ENCODE data around the gene ATAD3C. TPM values are rescaled to one million over a fixed set of nuclear protein-coding genes. Genes with fewer than 3 reads are reported as not detected.

The ATAD3C gene, protein sequence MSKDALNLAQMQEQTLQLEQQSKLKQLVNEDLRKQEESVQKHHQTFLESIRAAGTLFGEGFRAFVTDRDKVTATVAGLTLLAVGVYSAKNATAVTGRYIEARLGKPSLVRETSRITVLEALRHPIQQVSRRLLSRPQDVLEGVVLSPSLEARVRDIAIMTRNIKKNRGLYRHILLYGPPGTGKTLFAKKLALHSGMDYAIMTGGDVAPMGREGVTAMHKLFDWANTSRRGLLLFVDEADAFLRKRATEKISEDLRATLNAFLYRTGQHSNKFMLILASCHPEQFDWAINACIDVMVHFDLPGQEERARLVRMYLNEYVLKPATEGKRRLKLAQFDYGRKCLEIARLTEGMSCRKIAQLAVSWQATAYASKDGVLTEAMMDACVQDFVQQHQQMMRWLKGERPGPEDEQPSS
- not detected in 2 replicates for total RNA-seq (ENCODE audit: low replicate concordance)

DNA sequence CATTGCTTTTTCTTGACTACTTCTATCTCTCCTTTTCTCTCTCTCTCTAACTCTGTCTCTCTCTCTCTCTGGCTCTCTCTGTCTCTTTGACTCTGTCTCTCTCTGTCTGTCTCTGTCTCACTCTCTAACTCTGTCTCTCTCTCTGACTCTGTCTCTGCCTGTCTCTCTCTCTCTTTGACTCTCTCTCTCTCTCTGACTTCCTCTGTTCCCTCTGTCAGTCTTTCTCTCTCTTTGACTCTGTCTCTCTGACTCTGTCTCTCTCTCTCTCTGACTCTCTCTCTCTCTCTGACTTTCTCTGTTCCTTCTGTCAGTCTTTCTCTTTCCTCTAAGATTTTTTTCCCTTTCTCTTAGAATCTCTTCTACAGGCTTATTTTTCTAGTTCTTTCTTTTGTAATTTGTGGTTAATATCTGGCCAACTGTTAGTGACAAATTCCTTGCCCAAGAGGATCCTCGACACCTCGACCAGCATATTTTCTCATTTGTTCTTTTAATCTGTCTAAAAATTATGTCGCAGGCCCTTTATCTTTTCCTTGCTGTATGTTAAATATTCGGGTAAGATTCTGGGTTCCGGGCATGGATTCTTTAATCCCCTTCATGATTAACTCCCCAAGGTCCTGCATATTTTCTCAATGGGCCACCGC lies at the start of gene ATAD3C:
Gene ATAD3C (plus strand): TSS at position 591 of the 641 bp plus-strand sequence. CDS start 995 bp downstream, outside the sequence.
- no peak within 1 kb of the TSS for H3K27ac ChIP-seq
- H2AFZ ChIP-seq (replicated peaks) = no peak within 1 kb of the TSS
- Mint-ChIP-seq H3K4me1 (no peaks in the 10 kb centered on the region), H3K4me3 (no peak within 1 kb of the TSS), H3K36me3 (no peaks in the 10 kb centered on the region), H3K27ac (no peak within 1 kb of the TSS), H3K27me3 (ENCODE audit: insufficient read depth, low read depth) (peaks cover 3% of the 10 kb centered on the region), H3K9me3 (no peaks in the 10 kb centered on the region)
- no peak within 1 kb of the TSS for H3K4me3 ChIP-seq
- no peak for TF ChIP-seq EZH2 (IDR thresholded peaks at IDR 0.05)
- no peak for TF ChIP-seq EZH2phosphoT487 (IDR thresholded peaks at IDR 0.05)
- TF ChIP-seq, protein P1, sequence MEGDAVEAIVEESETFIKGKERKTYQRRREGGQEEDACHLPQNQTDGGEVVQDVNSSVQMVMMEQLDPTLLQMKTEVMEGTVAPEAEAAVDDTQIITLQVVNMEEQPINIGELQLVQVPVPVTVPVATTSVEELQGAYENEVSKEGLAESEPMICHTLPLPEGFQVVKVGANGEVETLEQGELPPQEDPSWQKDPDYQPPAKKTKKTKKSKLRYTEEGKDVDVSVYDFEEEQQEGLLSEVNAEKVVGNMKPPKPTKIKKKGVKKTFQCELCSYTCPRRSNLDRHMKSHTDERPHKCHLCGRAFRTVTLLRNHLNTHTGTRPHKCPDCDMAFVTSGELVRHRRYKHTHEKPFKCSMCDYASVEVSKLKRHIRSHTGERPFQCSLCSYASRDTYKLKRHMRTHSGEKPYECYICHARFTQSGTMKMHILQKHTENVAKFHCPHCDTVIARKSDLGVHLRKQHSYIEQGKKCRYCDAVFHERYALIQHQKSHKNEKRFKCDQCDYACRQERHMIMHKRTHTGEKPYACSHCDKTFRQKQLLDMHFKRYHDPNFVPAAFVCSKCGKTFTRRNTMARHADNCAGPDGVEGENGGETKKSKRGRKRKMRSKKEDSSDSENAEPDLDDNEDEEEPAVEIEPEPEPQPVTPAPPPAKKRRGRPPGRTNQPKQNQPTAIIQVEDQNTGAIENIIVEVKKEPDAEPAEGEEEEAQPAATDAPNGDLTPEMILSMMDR (IDR thresholded peaks at IDR 0.05) = no peak
- no peaks in the 10 kb centered on the region for H3K9me3 ChIP-seq (ENCODE audit: low read depth)
- H4K20me1 ChIP-seq (ENCODE audit: low read depth) = no peaks in the 10 kb centered on the region
- H3K36me3 ChIP-seq = no peaks in the 10 kb centered on the region
- H3K9ac ChIP-seq = peak within 1 kb of the TSS; percentile 49
- no peak for DNase-seq (ENCODE audit: low spot score)
- H3K4me2 ChIP-seq = no peak within 1 kb of the TSS
- no peaks in the 10 kb centered on the region for H3K27me3 ChIP-seq
- H3F3A ChIP-seq (ENCODE audit: low read depth) = no peaks in the 10 kb centered on the region
- no peaks in the 10 kb centered on the region for H3K79me2 ChIP-seq (ENCODE audit: low read depth)
- no peaks in the 10 kb centered on the region for H3K4me1 ChIP-seq

DNA sequence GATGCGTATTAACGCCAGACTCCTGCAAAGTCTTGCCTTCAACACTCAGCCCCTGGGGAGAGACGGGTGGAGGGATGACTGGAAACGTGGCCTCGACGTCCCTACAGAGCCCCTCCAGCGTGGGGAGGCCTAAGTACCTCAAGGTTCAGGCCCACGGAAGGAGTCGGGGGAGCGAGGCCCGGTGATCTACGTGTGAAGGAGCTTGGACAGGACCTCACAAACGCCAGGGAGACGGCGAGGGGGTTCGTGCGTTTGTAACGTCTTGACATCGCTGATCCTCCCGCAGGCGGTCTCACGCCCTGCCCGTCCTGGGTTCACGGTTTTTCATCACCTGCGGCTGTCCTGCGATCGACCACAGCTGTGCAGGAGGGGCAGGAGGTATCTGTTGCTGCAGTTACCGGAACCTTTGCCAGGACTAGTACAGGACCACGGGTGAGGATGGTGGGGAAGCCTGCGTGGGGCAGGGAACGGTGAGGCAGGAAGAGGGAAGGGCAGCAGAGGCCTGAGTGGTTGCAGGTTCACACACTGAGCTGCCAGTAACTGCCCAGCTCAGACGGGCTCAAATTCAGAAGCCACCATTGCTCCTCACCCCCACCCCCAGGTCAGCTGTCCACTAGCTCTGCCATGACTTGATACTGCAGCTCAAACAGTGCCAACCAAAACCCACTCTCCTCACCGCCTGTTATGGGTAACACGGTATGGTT lies 49.5 kb upstream of the ATAD3C start:
- peaks cover 21% of the 10 kb centered on the region for H4K20me1 ChIP-seq (ENCODE audit: low read depth)
- H3K36me3 ChIP-seq = peaks cover 6% of the 10 kb centered on the region
- no peak overlapping the region for H3K27ac ChIP-seq
- H3K4me1 ChIP-seq = peaks cover 11% of the 10 kb centered on the region
- peak overlapping the region; percentile 86 for H3K4me2 ChIP-seq
- peak overlapping the region; percentile 87 for H3K9ac ChIP-seq
- no peaks in the 10 kb centered on the region for H3K9me3 ChIP-seq (ENCODE audit: low read depth)
- no peaks in the 10 kb centered on the region for H3K27me3 ChIP-seq
- Mint-ChIP-seq H3K4me3 (peak overlapping the region; percentile 96), H3K4me1 (peaks cover 23% of the 10 kb centered on the region), H3K9me3 (no peaks in the 10 kb centered on the region), H3K36me3 (peaks cover 28% of the 10 kb centered on the region), H3K27ac (peak overlapping the region; percentile 87), H3K27me3 (ENCODE audit: insufficient read depth, low read depth) (peaks cover 8% of the 10 kb centered on the region)
- H2AFZ ChIP-seq (replicated peaks) = no peak overlapping the region
- DNase-seq (ENCODE audit: low spot score) = peak; percentile 47
- H3K79me2 ChIP-seq (ENCODE audit: low read depth) = peaks cover 74% of the 10 kb centered on the region
- H3F3A ChIP-seq (ENCODE audit: low read depth) = peaks cover 43% of the 10 kb centered on the region
- H3K4me3 ChIP-seq = peak overlapping the region; percentile 97
- TF ChIP-seq EZH2phosphoT487 (IDR thresholded peaks at IDR 0.05) (no peak), EZH2 (IDR thresholded peaks at IDR 0.05) (peak; percentile 9)
- TF ChIP-seq, protein P1 (IDR thresholded peaks at IDR 0.05) = no peak

DNA sequence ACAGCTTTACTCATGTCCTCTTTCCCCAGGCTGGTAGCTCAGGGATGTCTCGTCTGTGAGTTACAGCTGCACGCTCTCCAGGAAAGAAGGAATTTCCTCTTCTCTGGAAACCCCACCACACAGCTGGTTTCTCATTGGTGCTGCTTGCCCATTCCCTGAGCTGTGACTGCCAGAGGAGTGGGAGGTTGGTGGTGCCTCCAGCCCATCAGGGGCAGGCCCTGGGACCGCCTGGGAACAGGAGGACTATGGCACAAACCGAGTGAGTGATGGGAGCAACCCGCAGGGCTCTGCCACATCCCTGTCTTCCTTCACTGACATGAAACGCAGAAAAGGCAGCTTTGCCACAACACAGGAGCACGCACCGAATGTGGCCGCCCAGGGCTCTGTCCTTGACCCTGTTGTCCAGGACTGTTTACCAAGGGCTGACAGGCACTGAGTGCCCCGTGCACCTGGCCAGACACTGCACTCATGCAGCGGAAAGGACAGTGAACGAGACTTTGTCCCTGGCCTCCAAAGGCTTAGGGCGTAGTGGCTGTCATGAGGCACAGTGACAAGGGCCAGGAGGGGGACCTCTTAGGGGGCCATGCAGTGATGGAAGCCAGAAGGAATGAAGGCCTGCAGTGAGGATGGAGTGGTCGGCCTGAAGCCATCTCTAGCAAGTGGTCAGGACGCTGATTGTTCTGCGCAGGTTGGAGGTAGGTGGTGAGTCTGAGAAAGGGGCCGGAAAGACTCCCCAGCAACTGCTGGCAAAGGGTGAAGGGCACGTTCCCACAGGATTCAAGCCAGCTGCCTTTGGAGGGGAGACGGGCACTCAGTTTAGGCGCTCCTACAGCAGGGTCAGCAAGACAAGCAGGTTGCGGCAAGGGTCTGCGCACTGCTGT lies 48.7 kb upstream of the ATAD3C start:
- H2AFZ ChIP-seq (replicated peaks) = no peak overlapping the region
- Mint-ChIP-seq H3K4me3 (peak overlapping the region; percentile 96), H3K27me3 (ENCODE audit: insufficient read depth, low read depth) (peaks cover 8% of the 10 kb centered on the region), H3K9me3 (no peaks in the 10 kb centered on the region), H3K36me3 (peaks cover 28% of the 10 kb centered on the region), H3K4me1 (peaks cover 23% of the 10 kb centered on the region), H3K27ac (peak overlapping the region; percentile 87)
- no peak overlapping the region for H3K27ac ChIP-seq
- no peak overlapping the region for H3K9ac ChIP-seq
- peak overlapping the region; percentile 86 for H3K4me2 ChIP-seq
- H3F3A ChIP-seq (ENCODE audit: low read depth) = peaks cover 48% of the 10 kb centered on the region
- H3K4me3 ChIP-seq = peak overlapping the region; percentile 97
- no peak for TF ChIP-seq EZH2 (IDR thresholded peaks at IDR 0.05)
- TF ChIP-seq, protein P1 (IDR thresholded peaks at IDR 0.05) = no peak
- no peak for TF ChIP-seq EZH2phosphoT487 (IDR thresholded peaks at IDR 0.05)
- H3K36me3 ChIP-seq = peaks cover 10% of the 10 kb centered on the region
- no peaks in the 10 kb centered on the region for H3K9me3 ChIP-seq (ENCODE audit: low read depth)
- H4K20me1 ChIP-seq (ENCODE audit: low read depth) = peaks cover 15% of the 10 kb centered on the region
- no peak for DNase-seq (ENCODE audit: low spot score)
- H3K79me2 ChIP-seq (ENCODE audit: low read depth) = peaks cover 74% of the 10 kb centered on the region
- H3K27me3 ChIP-seq = no peaks in the 10 kb centered on the region
- peaks cover 13% of the 10 kb centered on the region for H3K4me1 ChIP-seq

All from neural progenitor cell (in vitro differentiated cells).